Fibroblast of peridontal ligament (primary cell): Measurements from ENCODE around the gene TPRG1.

Experiments
- DNase-seq: peaks from one replicate; pipeline ENCODE4 v3.0.0-alpha.2; 2010; ENCODE audit errors: extremely low read depth

Gene TPRG1

GRCh38 chr3:189353988-189354889, 182.5 kb downstream of the TPRG1 start:
- DNase-seq: no peak

GRCh38 chr3:189355115-189355480, 183.3 kb downstream of the TPRG1 start:
- DNase-seq: no peak

- DNase-seq: peak; percentile 79
Measured at GRCh38 chr3:189355481-189356201, 183.9 kb downstream of the TPRG1 start.

- peak; percentile 67 for DNase-seq
Measured at GRCh38 chr3:189360291-189360690, 188.5 kb downstream of the TPRG1 start.

- DNase-seq: peak; percentile 63
Measured at GRCh38 chr3:189361103-189361835, 189.5 kb downstream of the TPRG1 start.

GRCh38 chr3:189363590-189364255, 192.0 kb downstream of the TPRG1 start:
- DNase-seq: peak; percentile 86

GRCh38 chr3:189365609-189366564, 194.1 kb downstream of the TPRG1 start:
- peak; percentile 86 for DNase-seq

- DNase-seq: no peak
Measured at GRCh38 chr3:189368384-189368783, 196.6 kb downstream of the TPRG1 start.

- no peak for DNase-seq
Measured at GRCh38 chr3:189369636-189370035, 197.9 kb downstream of the TPRG1 start.

- DNase-seq: no peak
Measured at GRCh38 chr3:189372243-189372642, 200.5 kb downstream of the TPRG1 start.
